ENCODE results near the gene RAD23A.

The RAD23A gene

DNA sequence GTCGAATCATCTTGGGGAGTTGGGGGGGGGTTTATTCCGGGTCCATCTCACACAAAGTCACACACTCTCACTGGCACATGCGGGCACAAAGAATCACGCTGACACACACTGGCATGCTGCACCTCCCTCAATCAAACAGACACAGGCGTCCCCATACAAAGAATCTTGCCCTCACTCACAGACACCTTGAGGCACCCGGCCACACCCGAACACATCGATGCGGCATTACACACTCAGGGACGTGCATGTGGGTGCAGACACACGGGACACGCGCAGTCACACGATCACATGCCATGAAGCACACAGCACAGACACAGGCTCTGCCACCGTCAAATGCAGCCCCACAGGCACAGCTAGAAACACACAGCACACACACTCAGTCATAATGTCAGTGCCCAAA, 57.4 kb downstream of the RAD23A start:
- Histone ChIP-seq H3K4me1 (ENCODE audit: insufficient read depth, insufficient read length) (peaks cover 2% of the 10 kb centered on the region), H3K27me3 (ENCODE audit: insufficient read depth, insufficient read length) (peaks cover 81% of the 10 kb centered on the region), H3K4me3 (ENCODE audit: insufficient read length, low read depth) (no peak overlapping the region), H3K36me3 (ENCODE audit: insufficient read depth, insufficient read length, low read length) (no peaks in the 10 kb centered on the region), H3K9me3 (ENCODE audit: insufficient read depth, low read length) (no peaks in the 10 kb centered on the region), H3K9ac (ENCODE audit: insufficient read length, low read depth) (no peak overlapping the region)
- TF ChIP-seq YY1 (IDR thresholded peaks at IDR 0.05; ENCODE audit: insufficient read depth, insufficient read length) (no peak), SUZ12 (IDR thresholded peaks at IDR 0.05; ENCODE audit: extremely low read depth, insufficient read depth, insufficient read length) (no peak), ZNF274 (IDR thresholded peaks at IDR 0.05; ENCODE audit: low read depth, low read length) (no peak)
- no peak for DNase-seq (ENCODE audit: low read depth, low spot score)
